Muscle layer of duodenum (tissue), 2 donors: Measurements from ENCODE around the gene HIGD1A.

Experiments
- H3K27ac ChIP-seq: one replicate; pipeline ENCODE4 v1.7.0; 2013; ENCODE audit warnings: mild to moderate bottlenecking, low read length
- H3K27me3 ChIP-seq: one replicate; pipeline ENCODE4 v1.7.0; 2013; ENCODE audit warnings: low read depth, mild to moderate bottlenecking, control low read depth, low read length
- H3K36me3 ChIP-seq, 2 donors: one replicate each; pipeline ENCODE4 v1.7.0; 2013; ENCODE audit warnings: low read length in 2 of 2, control low read depth in 1 of 2, mild to moderate bottlenecking in 1 of 2; ENCODE audit not compliant: insufficient read depth in 2 of 2, control insufficient read depth in 1 of 2
- H3K4me1 ChIP-seq, 2 donors: one replicate each; pipeline ENCODE4 v1.7.0; 2013; ENCODE audit warnings: low read length in 2 of 2, mild to moderate bottlenecking in 2 of 2, control low read depth in 1 of 2, moderate library complexity in 1 of 2; ENCODE audit not compliant: insufficient read depth in 2 of 2, control insufficient read depth in 1 of 2
- H3K4me3 ChIP-seq, 2 donors: one replicate each; pipeline ENCODE4 v1.7.0; 2013; ENCODE audit warnings: low read length in 2 of 2, low read depth in 1 of 2, mild to moderate bottlenecking in 1 of 2
- H3K9me3 ChIP-seq, 2 donors: one replicate each; pipeline ENCODE4 v1.7.0; 2013; ENCODE audit warnings: low read length in 2 of 2, control low read depth in 1 of 2, mild to moderate bottlenecking in 1 of 2; ENCODE audit not compliant: control insufficient read depth in 1 of 2
- donor health status: healthy.

The HIGD1A gene

GRCh38 chr3:42769477-42770131, 34.7 kb downstream of the HIGD1A start:
- H3K4me3 ChIP-seq, result no peak overlapping the region
- H3K4me1 ChIP-seq, result peaks cover 0 to 4% of the 10 kb centered on the region in 2 donors
- no peak overlapping the region for H3K27ac ChIP-seq
- no peaks in the 10 kb centered on the region for H3K27me3 ChIP-seq
- no peaks in the 10 kb centered on the region for H3K9me3 ChIP-seq
- no peaks in the 10 kb centered on the region for H3K36me3 ChIP-seq

GRCh38 chr3:42764561-42765295, 39.6 kb downstream of the HIGD1A start:
- no peaks in the 10 kb centered on the region for H3K36me3 ChIP-seq
- no peaks in the 10 kb centered on the region for H3K27me3 ChIP-seq
- peaks cover 4% of the 10 kb centered on the region in 2 donors for H3K4me1 ChIP-seq
- H3K4me3 ChIP-seq, result no peak overlapping the region
- H3K9me3 ChIP-seq, result no peaks in the 10 kb centered on the region
- no peak overlapping the region for H3K27ac ChIP-seq

GRCh38 chr3:42764115-42764514, 40.2 kb downstream of the HIGD1A start:
- Histone ChIP-seq H3K27ac (no peak overlapping the region), H3K4me3 (no peak overlapping the region), H3K27me3 (no peaks in the 10 kb centered on the region), H3K36me3 (no peaks in the 10 kb centered on the region), H3K4me1 (peaks cover 4% of the 10 kb centered on the region in 2 donors), H3K9me3 (no peaks in the 10 kb centered on the region)

- Histone ChIP-seq H3K4me1 (peaks cover 4% of the 10 kb centered on the region in 2 donors), H3K9me3 (no peaks in the 10 kb centered on the region), H3K27ac (no peak overlapping the region), H3K36me3 (no peaks in the 10 kb centered on the region), H3K4me3 (no peak overlapping the region), H3K27me3 (no peaks in the 10 kb centered on the region)
Measured at GRCh38 chr3:42763021-42763420, 41.3 kb downstream of the HIGD1A start.

GRCh38 chr3:42762046-42762724, 42.1 kb downstream of the HIGD1A start:
- Histone ChIP-seq H3K9me3 (no peaks in the 10 kb centered on the region), H3K36me3 (no peaks in the 10 kb centered on the region), H3K27me3 (no peaks in the 10 kb centered on the region), H3K4me1 (peaks cover 4% of the 10 kb centered on the region in 2 donors), H3K27ac (no peak overlapping the region), H3K4me3 (no peak overlapping the region)

GRCh38 chr3:42758126-42758525, 46.2 kb downstream of the HIGD1A start:
- H3K27ac ChIP-seq, result no peak overlapping the region
- no peaks in the 10 kb centered on the region for H3K9me3 ChIP-seq
- H3K4me1 ChIP-seq, result peaks cover 4% of the 10 kb centered on the region in 2 donors
- no peaks in the 10 kb centered on the region for H3K36me3 ChIP-seq
- no peaks in the 10 kb centered on the region for H3K27me3 ChIP-seq
- H3K4me3 ChIP-seq, result no peak overlapping the region

- no peak overlapping the region for H3K27ac ChIP-seq
Measured at GRCh38 chr3:42756681-42757213, 47.5 kb downstream of the HIGD1A start.

GRCh38 chr3:42755681-42756578, 48.4 kb downstream of the HIGD1A start:
- no peaks in the 10 kb centered on the region for H3K9me3 ChIP-seq
- H3K36me3 ChIP-seq, result no peaks in the 10 kb centered on the region
- H3K4me1 ChIP-seq, result no peaks in the 10 kb centered on the region
- no peak overlapping the region for H3K27ac ChIP-seq
- no peaks in the 10 kb centered on the region for H3K27me3 ChIP-seq
- no peak overlapping the region for H3K4me3 ChIP-seq

More at GRCh38 chr3:42756681-42757213, 47.5 kb downstream of the HIGD1A start:
- Histone ChIP-seq H3K36me3 (no peaks in the 10 kb centered on the region), H3K4me3 (no peak overlapping the region), H3K4me1 (peaks cover 0 to 1% of the 10 kb centered on the region in 2 donors), H3K9me3 (no peaks in the 10 kb centered on the region), H3K27me3 (no peaks in the 10 kb centered on the region)

GRCh38 chr3:42753757-42754156, 50.5 kb downstream of the HIGD1A start:
- Histone ChIP-seq H3K27ac (no peak overlapping the region), H3K4me1 (peaks cover 0 to 7% of the 10 kb centered on the region in 2 donors), H3K27me3 (no peaks in the 10 kb centered on the region), H3K9me3 (no peaks in the 10 kb centered on the region), H3K4me3 (no peak overlapping the region), H3K36me3 (no peaks in the 10 kb centered on the region)

- H3K36me3 ChIP-seq, result no peaks in the 10 kb centered on the region
- H3K27ac ChIP-seq, result no peak overlapping the region
- H3K4me1 ChIP-seq, result peaks cover 0 to 11% of the 10 kb centered on the region in 2 donors
- H3K27me3 ChIP-seq, result no peaks in the 10 kb centered on the region
- H3K4me3 ChIP-seq, result no peak overlapping the region
- no peaks in the 10 kb centered on the region for H3K9me3 ChIP-seq
Measured at GRCh38 chr3:42752961-42753360, 51.3 kb downstream of the HIGD1A start.
